OCI-LY3 (cell line): ENCODE results near the gene RFNG.

Experiments
- H2AFZ ChIP-seq: fragments of 200-600, 300-600 bp; shearing (Covaris generic); 2 replicates; pipeline ENCODE4 v1.6.0; 2014; ENCODE audit warnings: antibody characterized with exemption, low read depth, low read length
- H3K27ac ChIP-seq: fragments of 200-600, 300-600 bp; sonication (generic); 2 replicates; pipeline ENCODE4 v1.5.1; 2014; ENCODE audit warnings: mild to moderate bottlenecking, low read length, moderate library complexity, mixed read lengths
- H3K27me3 ChIP-seq: fragments of 200-600, 300-600 bp; sonication (generic); 2 replicates; pipeline ENCODE4 v1.6.1; 2014; ENCODE audit warnings: low read depth, low read length, mixed read lengths
- H3K36me3 ChIP-seq: fragments of 200-600, 300-600 bp; sonication (generic); replicated peaks from 2 replicates; pipeline ENCODE3; 2014; ENCODE audit warnings: low read depth, low read length, mixed read lengths
- H3K4me1 ChIP-seq: fragments of 300-600, 200-600 bp; sonication (generic); 2 replicates; pipeline ENCODE4 v1.6.1; 2014; ENCODE audit warnings: low read length, mixed read lengths
- H3K4me2 ChIP-seq: fragments of 200-600, 300-600 bp; sonication (generic); 2 replicates; pipeline ENCODE4 v1.6.1; 2014; ENCODE audit warnings: low read length, mixed read lengths
- H3K4me3 ChIP-seq: fragments of 300-600, 200-600 bp; sonication (generic); 2 replicates; pipeline ENCODE4 v1.5.1; 2014; ENCODE audit warnings: antibody characterized with exemption, mild to moderate bottlenecking, low read length, moderate library complexity
- H3K79me2 ChIP-seq: fragments of 300-600, 200-600 bp; shearing (Covaris generic); 2 replicates; pipeline ENCODE4 v1.6.1; 2014; ENCODE audit warnings: mild to moderate bottlenecking, low read length, mixed read lengths
- H3K9ac ChIP-seq: fragments of 300-600, 200-600 bp; shearing (Covaris generic); 2 replicates; pipeline ENCODE4 v1.6.0; 2014; ENCODE audit warnings: mild to moderate bottlenecking, low read length, moderate library complexity
- H3K9me3 ChIP-seq: fragments of 200-600, 300-600 bp; shearing (Covaris generic); 2 replicates; pipeline ENCODE4 v1.6.1; 2014; ENCODE audit warnings: low read length, mixed read lengths; ENCODE audit not compliant: insufficient read depth
- H4K20me1 ChIP-seq: fragments of 200-600, 300-600 bp; sonication (generic); 2 replicates; pipeline ENCODE4 v1.6.1; 2016; ENCODE audit warnings: low read length, mixed read lengths; ENCODE audit not compliant: insufficient read depth
- CTCF ChIP-seq: fragments of 200-600, 300-600 bp; sonication (generic); IDR thresholded peaks from 2 replicates; pipeline ENCODE4 v1.5.1; 2014; ENCODE audit warnings: antibody characterized with exemption, low read length, low read depth
- EZH2phosphoT487 ChIP-seq: fragments of 200-600 bp; shearing (Covaris generic); IDR thresholded peaks from 2 replicates; pipeline ENCODE4 v1.6.1; 2018; ENCODE audit warnings: antibody characterized with exemption, mixed run types, low read depth

Gene RFNG

GRCh38 chr17:82090549-82091263 lies 39.1 kb upstream of the RFNG start:
- Histone ChIP-seq H3K4me1 (no peaks in the 10 kb centered on the region), H3K79me2 (peaks cover 27% of the 10 kb centered on the region), H3K27ac (no peak overlapping the region), H3K9ac (no peak overlapping the region), H3K27me3 (no peaks in the 10 kb centered on the region), H3K36me3 (peaks cover 87% of the 10 kb centered on the region), H4K20me1 (peaks cover 23% of the 10 kb centered on the region), H3K9me3 (no peaks in the 10 kb centered on the region), H3K4me3 (no peak overlapping the region), H2AFZ (no peak overlapping the region), H3K4me2 (no peak overlapping the region)
- TF ChIP-seq CTCF = no peak
- TF ChIP-seq EZH2phosphoT487 = no peak

GRCh38 chr17:82089723-82090548 lies 38.3 kb upstream of the RFNG start:
- Histone ChIP-seq H3K9me3 (no peaks in the 10 kb centered on the region), H3K4me2 (no peak overlapping the region), H4K20me1 (peaks cover 16% of the 10 kb centered on the region; the same call in 1 of the 2 replicates), H3K4me3 (no peak overlapping the region), H3K36me3 (peaks cover 82% of the 10 kb centered on the region), H3K79me2 (peaks cover 19% of the 10 kb centered on the region), H2AFZ (no peak overlapping the region), H3K27me3 (no peaks in the 10 kb centered on the region), H3K27ac (no peak overlapping the region), H3K9ac (no peak overlapping the region), H3K4me1 (no peaks in the 10 kb centered on the region)
- TF ChIP-seq EZH2phosphoT487 = no peak
- no peak for TF ChIP-seq CTCF

DNA sequence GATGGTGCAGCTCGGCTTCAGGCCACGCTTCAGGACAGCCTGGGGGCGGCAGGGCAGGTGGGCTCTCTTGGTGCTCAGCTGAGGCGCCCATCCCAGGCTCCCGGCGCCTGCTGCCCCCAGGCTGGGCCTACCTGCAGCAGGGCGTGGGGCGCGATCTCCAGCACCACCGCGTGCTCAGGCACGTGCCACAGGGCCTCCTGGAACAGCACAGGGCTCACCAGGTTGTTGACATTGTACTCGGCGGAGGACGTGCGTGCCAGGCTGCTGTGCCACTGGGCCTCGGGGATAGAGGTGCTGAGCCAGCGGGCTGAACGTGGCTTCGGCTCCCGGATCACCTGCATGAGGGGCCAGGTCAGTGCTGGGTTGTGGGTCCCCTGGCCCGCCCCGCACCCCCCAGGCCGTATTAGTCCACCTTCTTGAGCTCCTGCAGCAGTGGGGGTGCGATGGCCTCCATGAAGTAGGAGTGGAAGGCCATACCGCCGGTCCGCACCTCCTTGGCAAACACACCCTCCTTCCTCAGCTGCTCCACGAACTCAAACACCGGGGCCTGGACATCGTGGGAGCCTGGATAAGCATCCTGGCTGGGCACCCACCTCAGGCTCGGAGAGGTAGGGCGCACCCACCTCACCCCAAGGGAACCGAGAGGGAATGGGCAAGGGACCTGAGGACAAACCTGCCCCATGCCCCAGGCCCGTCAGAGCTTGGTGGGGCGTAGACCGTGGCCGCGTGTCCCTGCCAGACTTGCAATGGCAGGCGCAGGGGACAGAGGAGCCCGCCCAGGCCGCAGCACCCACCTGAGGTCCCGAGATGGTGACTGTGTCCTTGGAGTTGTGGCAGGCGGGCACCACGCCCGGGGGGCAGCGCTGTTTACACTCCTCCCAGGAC lies 37.5 kb upstream of the RFNG start:
- TF ChIP-seq CTCF = no peak
- no peak for TF ChIP-seq EZH2phosphoT487
- H3K79me2 ChIP-seq = peaks cover 14% of the 10 kb centered on the region
- H3K9me3 ChIP-seq = no peaks in the 10 kb centered on the region
- H4K20me1 ChIP-seq = peaks cover 15% of the 10 kb centered on the region; the same call in 1 of the 2 replicates
- H3K36me3 ChIP-seq = peaks cover 82% of the 10 kb centered on the region
- no peak overlapping the region for H3K4me2 ChIP-seq
- no peaks in the 10 kb centered on the region for H3K4me1 ChIP-seq
- no peak overlapping the region for H2AFZ ChIP-seq
- no peaks in the 10 kb centered on the region for H3K27me3 ChIP-seq
- no peak overlapping the region for H3K4me3 ChIP-seq
- no peak overlapping the region for H3K27ac ChIP-seq
- no peak overlapping the region for H3K9ac ChIP-seq
